ENCODE measurements around the gene SPATA12. TPM values are rescaled to one million over a fixed set of nuclear protein-coding genes. Genes with fewer than 3 reads are reported as not detected.

Gene SPATA12
- total RNA-seq, 1 donor from 2014 or later: 0.15 TPM

DNA sequence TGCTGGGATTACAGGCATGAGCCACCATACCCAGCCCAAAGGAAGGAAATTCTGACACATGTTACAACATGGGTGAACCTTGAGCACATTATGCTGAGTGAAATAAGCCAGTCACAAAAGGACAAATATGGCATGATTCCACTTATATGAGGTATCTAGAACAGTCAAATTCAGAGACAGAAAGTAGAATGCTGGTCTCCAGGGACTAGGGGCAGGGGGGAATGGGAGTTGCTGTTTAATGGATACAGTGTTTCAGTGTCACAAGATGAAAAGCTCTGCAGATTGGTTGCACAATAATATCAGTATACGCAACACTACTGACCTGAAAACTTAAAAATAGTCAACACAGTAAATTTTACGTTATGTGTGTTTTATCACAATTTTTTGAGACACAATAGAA lies 4.1 kb downstream of the SPATA12 start:
- Mint-ChIP-seq H3K27ac (ENCODE audit: unreplicated experiment) (no peak overlapping the region), H3K36me3 (ENCODE audit: low read depth, unreplicated experiment) (peaks cover 7% of the 10 kb centered on the region)

DNA sequence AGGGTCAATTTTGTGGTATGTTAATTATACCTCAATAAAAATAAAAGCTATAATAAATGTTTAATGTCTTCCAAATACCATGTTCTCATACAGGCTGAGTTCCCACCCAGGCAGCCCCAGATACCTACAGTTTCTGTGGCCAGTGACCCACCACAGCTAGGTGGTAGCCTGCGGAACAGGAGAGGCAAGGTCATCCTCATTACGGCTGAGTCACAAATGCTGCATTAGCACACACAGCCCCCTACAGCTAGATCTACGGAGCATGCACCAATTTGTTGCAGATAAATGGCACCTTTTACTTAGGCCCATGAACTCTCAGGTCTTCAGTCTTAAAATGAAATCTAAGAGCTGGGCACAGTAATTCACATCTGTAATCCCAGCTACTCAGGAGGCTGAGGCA lies 5.1 kb downstream of the SPATA12 start:
- TF ChIP-seq, protein P1, sequence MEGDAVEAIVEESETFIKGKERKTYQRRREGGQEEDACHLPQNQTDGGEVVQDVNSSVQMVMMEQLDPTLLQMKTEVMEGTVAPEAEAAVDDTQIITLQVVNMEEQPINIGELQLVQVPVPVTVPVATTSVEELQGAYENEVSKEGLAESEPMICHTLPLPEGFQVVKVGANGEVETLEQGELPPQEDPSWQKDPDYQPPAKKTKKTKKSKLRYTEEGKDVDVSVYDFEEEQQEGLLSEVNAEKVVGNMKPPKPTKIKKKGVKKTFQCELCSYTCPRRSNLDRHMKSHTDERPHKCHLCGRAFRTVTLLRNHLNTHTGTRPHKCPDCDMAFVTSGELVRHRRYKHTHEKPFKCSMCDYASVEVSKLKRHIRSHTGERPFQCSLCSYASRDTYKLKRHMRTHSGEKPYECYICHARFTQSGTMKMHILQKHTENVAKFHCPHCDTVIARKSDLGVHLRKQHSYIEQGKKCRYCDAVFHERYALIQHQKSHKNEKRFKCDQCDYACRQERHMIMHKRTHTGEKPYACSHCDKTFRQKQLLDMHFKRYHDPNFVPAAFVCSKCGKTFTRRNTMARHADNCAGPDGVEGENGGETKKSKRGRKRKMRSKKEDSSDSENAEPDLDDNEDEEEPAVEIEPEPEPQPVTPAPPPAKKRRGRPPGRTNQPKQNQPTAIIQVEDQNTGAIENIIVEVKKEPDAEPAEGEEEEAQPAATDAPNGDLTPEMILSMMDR (IDR thresholded peaks at IDR 0.05; ENCODE audit: unreplicated experiment): no peak
- peaks cover 7% of the 10 kb centered on the region for H3K36me3 Mint-ChIP-seq (ENCODE audit: low read depth, unreplicated experiment)
- DNase-seq (ENCODE audit: low spot score): no peak
- H3K4me3 Mint-ChIP-seq (ENCODE audit: unreplicated experiment): no peak overlapping the region
- no peaks in the 10 kb centered on the region for H3K9me3 Mint-ChIP-seq (ENCODE audit: unreplicated experiment)
- H3K27ac Mint-ChIP-seq (ENCODE audit: unreplicated experiment): no peak overlapping the region
- peaks cover 8% of the 10 kb centered on the region for H3K27me3 Mint-ChIP-seq (ENCODE audit: unreplicated experiment)
- peaks cover 14% of the 10 kb centered on the region for H3K4me1 Mint-ChIP-seq (ENCODE audit: unreplicated experiment)

More for the DNA sequence above, 4.1 kb downstream of the SPATA12 start:
- TF ChIP-seq, protein P1 (IDR thresholded peaks at IDR 0.05; ENCODE audit: unreplicated experiment): no peak
- Mint-ChIP-seq H3K9me3 (ENCODE audit: unreplicated experiment) (no peaks in the 10 kb centered on the region), H3K27me3 (ENCODE audit: unreplicated experiment) (peaks cover 8% of the 10 kb centered on the region), H3K4me3 (ENCODE audit: unreplicated experiment) (no peak overlapping the region), H3K4me1 (ENCODE audit: unreplicated experiment) (peaks cover 15% of the 10 kb centered on the region)
- no peak for DNase-seq (ENCODE audit: low spot score)

DNA sequence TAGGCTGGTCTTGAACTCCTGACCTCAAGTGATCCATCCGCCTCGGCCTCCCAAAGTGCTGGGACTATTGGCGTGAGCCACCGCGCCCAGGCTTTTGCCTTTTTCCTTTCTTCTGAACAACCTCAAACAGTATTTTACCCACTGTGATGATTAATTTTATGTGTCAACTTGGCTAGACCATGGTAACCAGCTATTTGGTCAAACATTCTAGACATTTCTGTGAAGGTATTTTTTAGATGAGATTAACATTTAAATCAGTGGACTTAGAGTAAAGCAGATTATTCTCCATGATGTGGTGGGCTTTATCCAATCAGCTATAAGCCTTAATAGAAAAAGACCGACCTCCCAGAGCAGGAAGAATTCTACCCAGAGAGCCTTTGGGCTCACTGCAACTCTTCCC lies 6.0 kb downstream of the SPATA12 start:
- Mint-ChIP-seq H3K4me1 (ENCODE audit: unreplicated experiment) (peaks cover 10% of the 10 kb centered on the region), H3K27ac (ENCODE audit: unreplicated experiment) (no peak overlapping the region), H3K27me3 (ENCODE audit: unreplicated experiment) (peaks cover 8% of the 10 kb centered on the region), H3K4me3 (ENCODE audit: unreplicated experiment) (no peak overlapping the region), H3K36me3 (ENCODE audit: low read depth, unreplicated experiment) (peaks cover 7% of the 10 kb centered on the region), H3K9me3 (ENCODE audit: unreplicated experiment) (no peaks in the 10 kb centered on the region)
- TF ChIP-seq, protein P1 (IDR thresholded peaks at IDR 0.05; ENCODE audit: unreplicated experiment): no peak
- no peak for DNase-seq (ENCODE audit: low spot score)

DNA sequence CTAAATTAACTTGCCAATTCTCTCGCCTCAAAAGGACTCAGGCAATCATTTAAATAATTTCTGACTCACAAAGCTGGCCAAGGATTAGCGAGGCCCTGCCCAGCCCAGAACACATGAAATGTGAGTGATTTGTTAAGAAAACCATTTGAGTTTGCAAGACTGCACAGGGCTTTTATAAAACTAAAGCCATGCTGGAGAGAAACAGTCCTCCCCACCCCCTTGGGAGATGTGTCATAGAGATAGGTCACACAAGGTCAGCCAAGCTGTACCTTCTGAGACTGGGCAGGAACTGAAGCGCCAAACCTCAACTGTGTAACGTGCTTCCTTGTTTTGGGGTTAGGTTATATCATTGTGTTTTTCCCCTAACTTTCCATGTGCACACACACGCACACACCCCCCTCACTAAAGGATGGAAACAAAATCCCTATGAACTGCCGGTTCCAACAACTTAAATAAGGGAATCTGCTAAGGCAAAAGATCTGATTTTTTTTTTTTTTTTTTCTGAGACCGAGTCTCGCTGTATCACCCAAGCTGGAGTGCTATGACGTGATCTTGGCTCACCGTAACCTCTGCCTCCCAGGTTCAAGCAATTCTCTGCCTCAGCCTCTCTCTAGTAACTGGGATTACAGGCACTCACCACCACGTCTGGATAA lies 8.1 kb downstream of the SPATA12 start:
- Mint-ChIP-seq H3K4me1 (ENCODE audit: unreplicated experiment) (peaks cover 2% of the 10 kb centered on the region), H3K4me3 (ENCODE audit: unreplicated experiment) (no peak overlapping the region), H3K27me3 (ENCODE audit: unreplicated experiment) (peaks cover 4% of the 10 kb centered on the region), H3K9me3 (ENCODE audit: unreplicated experiment) (no peaks in the 10 kb centered on the region), H3K27ac (ENCODE audit: unreplicated experiment) (no peak overlapping the region), H3K36me3 (ENCODE audit: low read depth, unreplicated experiment) (no peaks in the 10 kb centered on the region)
- DNase-seq (ENCODE audit: low spot score): no peak
- TF ChIP-seq, protein P1 (IDR thresholded peaks at IDR 0.05; ENCODE audit: unreplicated experiment): no peak

DNA sequence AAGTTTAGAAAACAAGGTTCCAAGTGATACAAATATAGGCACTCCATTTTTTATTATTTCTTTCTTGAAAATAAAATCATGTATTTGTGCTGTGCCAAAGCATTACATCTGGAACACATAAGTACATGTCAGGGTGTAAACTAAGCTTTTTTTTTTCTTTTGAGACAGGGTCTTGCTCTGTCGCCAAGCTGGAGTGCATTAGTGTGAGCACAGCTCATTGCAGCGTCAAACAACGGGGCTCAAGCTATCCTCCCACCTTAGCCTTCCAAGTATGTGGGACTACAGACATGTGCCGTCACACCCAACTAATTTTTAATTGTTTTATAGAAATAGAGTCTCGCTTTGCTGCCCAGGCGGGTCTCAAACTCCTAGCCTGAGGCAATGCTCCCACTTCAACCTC lies 9.0 kb downstream of the SPATA12 start:
- Mint-ChIP-seq H3K27ac (ENCODE audit: unreplicated experiment) (no peak overlapping the region), H3K36me3 (ENCODE audit: low read depth, unreplicated experiment) (no peaks in the 10 kb centered on the region), H3K4me1 (ENCODE audit: unreplicated experiment) (no peaks in the 10 kb centered on the region), H3K27me3 (ENCODE audit: unreplicated experiment) (peaks cover 3% of the 10 kb centered on the region), H3K4me3 (ENCODE audit: unreplicated experiment) (no peak overlapping the region), H3K9me3 (ENCODE audit: unreplicated experiment) (no peaks in the 10 kb centered on the region)
- DNase-seq (ENCODE audit: low spot score): no peak
- TF ChIP-seq, protein P1 (IDR thresholded peaks at IDR 0.05; ENCODE audit: unreplicated experiment): no peak
